Activated CD4-positive, alpha-beta T cell treated with anti-CD3 and anti-CD28 coated beads, Interleukin-2, amount 10 ng/mL, durations not matched to agents 24 days and 14 days (primary cell): ENCODE measurements around the gene FGF4. TPM values are rescaled to one million over a fixed set of nuclear protein-coding genes. Genes with fewer than 3 reads are reported as not detected.
"Not testable (repeated sequence)": the region's sequence is repeated elsewhere in the genome, so short reads cannot be mapped to it uniquely, and the experiment has no call there.

ENCODE experiments used
- DNase-seq: peaks from one replicate; pipeline ENCODE4 v3.0.0; 2022
- H3K27ac Mint-ChIP-seq: one replicate; pipeline ENCODE4 v1.8.0; 2022; ENCODE audit warnings: mild to moderate bottlenecking, mixed read lengths
- H3K27me3 Mint-ChIP-seq: one replicate; pipeline ENCODE4 v1.8.0; 2022; ENCODE audit warnings: mixed read lengths
- H3K36me3 Mint-ChIP-seq: one replicate; pipeline ENCODE4 v1.8.0; 2022; ENCODE audit warnings: low read depth, mild to moderate bottlenecking, mixed read lengths
- H3K4me1 Mint-ChIP-seq: one replicate; pipeline ENCODE4 v1.8.0; 2021; ENCODE audit warnings: mixed read lengths
- H3K4me3 Mint-ChIP-seq: one replicate; pipeline ENCODE4 v1.8.0; 2022; ENCODE audit warnings: mild to moderate bottlenecking, moderate library complexity, mixed read lengths
- H3K9me3 Mint-ChIP-seq: one replicate; pipeline ENCODE4 v1.8.0; 2021; ENCODE audit warnings: mixed read lengths
- intact Hi-C: fragments of 100-400 bp; cut with micrococcal nuclease; formaldehyde crosslinking; loops from one replicate; pipeline ENCODE4 v1.15.1; 2023
- total RNA-seq: library from RNA; stranded (reverse); gene quantifications from 2 replicates; pipeline ENCODE4 v1.2.3, GENCODE V29; 2022

FGF4 gene
- total RNA-seq, 1 donor from 2014 or later = not detected

DNA sequence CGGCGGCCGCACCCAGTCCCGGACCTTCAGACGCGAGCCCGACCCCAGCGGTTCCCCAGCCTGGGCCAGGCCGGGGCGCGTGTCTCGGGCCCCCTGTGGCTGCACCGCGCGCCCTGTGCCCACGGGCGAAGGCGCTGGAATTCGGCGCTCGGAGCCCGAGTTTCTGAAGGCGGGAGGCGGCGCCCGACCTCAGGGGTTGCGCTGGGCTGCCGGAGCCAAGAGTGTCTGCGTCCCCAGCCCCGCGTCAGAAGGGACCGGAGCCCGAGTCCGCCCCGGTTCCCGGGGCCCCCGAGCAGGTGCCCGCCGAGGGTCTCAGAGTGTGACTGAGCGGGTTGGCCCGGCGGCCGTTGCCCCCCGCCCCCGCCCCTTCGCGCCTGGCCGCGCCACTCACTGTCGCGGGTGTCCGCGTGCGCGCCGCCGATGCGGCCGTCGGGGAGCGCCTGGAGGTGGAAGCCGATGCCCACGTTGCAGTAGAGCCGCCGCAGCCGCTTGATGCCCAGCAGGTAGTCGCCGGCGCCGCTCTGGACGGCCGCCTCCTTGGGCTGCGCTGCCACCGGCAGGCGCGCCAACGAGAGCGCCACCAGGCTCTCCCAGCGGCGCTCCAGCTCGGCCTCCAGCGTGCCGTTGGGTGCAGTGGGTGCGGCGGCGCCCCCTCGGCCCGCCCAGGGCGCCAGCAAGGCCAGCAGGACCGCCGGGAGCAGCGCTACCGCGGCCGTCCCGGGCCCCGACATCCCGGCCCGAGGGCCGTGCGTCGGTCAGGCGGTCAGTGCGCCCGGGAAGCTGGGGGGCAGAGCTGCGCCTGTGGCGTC, 583 bp downstream of the FGF4 start:
- H3K36me3 Mint-ChIP-seq = no peaks in the 10 kb centered on the region
- H3K4me3 Mint-ChIP-seq = no peak overlapping the region
- peaks cover 49% of the 10 kb centered on the region for H3K27me3 Mint-ChIP-seq
- intact Hi-C loops = loop anchor here (2.0 kb wide), 1 partner anchor 72 kb away; no protein-coding TSS in a partner anchor
- H3K4me1 Mint-ChIP-seq = no peaks in the 10 kb centered on the region
- DNase-seq = no peak
- no peak overlapping the region for H3K27ac Mint-ChIP-seq
- H3K9me3 Mint-ChIP-seq = no peaks in the 10 kb centered on the region

DNA sequence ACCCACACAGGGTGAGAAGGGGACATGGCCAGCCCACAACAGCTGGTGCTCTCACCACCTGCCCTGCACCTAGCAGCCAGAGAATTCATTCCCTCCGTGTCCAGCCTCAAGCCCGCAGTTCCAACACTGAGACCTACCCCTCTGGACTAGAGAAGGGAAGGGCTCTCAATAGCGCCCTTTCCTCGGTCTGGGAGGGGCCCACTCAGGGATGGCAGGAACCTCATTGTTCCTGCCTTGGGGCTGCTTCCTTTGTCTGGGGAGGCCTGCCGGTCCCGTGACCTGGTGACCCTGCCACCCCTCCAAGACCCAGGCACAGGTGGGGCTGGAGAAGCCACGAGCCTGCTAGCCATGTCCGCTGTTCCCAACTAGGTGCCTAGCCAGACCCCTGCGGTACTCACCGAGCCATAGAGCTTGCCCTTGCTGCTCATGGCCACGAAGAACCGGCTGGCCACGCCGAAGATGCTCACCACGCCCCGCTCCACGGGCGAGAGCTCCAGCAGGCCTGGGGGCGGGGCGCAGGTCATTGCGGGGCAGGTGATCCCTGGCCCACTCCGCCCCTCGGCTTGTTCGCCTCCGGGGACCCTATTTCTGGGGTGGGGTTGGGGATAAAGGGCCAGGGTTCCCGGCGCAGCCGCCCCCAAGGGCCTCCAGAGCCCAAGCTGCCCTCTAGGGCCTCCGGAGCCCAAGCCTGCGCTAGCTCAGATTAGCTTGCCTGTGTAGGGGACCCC, 1.4 kb downstream of the FGF4 start:
- intact Hi-C loops = loop anchor here (2.0 kb wide), 1 partner anchor 71 kb away; no protein-coding TSS in a partner anchor
- DNase-seq = no peak
- H3K4me3 Mint-ChIP-seq = no peak overlapping the region
- H3K27me3 Mint-ChIP-seq = peaks cover 48% of the 10 kb centered on the region
- H3K4me1 Mint-ChIP-seq = no peaks in the 10 kb centered on the region
- H3K36me3 Mint-ChIP-seq = no peaks in the 10 kb centered on the region
- H3K9me3 Mint-ChIP-seq = no peaks in the 10 kb centered on the region
- H3K27ac Mint-ChIP-seq = no peak overlapping the region

DNA sequence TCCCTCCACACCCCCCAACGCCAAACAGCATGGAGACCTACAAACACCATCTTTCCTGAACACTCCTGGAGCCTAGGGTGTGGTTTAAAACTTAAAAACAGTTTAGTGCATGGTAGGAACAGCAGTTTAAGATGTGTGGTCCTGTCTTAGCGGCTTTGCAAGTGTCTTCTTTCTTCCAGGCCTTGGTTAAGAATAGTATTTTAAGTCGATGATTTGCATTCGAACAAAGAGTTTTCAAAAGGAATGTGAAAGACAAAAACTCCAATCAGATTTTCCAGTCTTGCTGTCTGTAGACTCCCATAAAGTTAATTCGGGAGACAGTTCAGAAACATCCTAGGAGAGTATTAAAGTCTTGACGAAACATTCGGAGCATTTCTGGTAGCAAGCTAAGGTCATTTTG, 3.7 kb downstream of the FGF4 start:
- intact Hi-C loops = no loop called here
- peaks cover 40% of the 10 kb centered on the region for H3K27me3 Mint-ChIP-seq
- no peak overlapping the region for H3K27ac Mint-ChIP-seq
- no peak overlapping the region for H3K4me3 Mint-ChIP-seq
- no peaks in the 10 kb centered on the region for H3K9me3 Mint-ChIP-seq
- no peaks in the 10 kb centered on the region for H3K36me3 Mint-ChIP-seq
- no peaks in the 10 kb centered on the region for H3K4me1 Mint-ChIP-seq
- DNase-seq = no peak

DNA sequence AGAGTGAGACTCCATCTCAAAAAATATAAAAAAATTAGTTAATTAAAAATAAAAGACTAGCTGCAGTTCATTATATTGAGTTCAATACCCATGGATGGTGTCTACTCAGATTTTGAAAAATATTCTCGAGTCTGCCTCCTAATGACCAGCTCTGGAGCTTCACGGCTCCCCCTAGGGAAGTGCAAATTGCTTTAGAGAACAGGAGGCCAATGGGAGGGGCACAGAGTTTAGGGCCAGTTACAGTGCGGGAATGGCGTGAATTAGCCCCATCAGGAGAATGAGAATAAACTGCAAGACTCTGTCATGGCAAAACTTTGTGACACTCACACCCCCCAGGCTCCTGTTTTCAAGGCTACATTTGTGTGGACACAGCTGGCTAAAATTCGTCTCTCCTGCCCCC, 4.6 kb downstream of the FGF4 start:
- Mint-ChIP-seq H3K36me3 (no peaks in the 10 kb centered on the region), H3K27me3 (peaks cover 34% of the 10 kb centered on the region), H3K4me1 (no peaks in the 10 kb centered on the region), H3K27ac (no peak overlapping the region), H3K9me3 (no peaks in the 10 kb centered on the region), H3K4me3 (no peak overlapping the region)
- intact Hi-C loops = no loop called here
- no peak for DNase-seq

DNA sequence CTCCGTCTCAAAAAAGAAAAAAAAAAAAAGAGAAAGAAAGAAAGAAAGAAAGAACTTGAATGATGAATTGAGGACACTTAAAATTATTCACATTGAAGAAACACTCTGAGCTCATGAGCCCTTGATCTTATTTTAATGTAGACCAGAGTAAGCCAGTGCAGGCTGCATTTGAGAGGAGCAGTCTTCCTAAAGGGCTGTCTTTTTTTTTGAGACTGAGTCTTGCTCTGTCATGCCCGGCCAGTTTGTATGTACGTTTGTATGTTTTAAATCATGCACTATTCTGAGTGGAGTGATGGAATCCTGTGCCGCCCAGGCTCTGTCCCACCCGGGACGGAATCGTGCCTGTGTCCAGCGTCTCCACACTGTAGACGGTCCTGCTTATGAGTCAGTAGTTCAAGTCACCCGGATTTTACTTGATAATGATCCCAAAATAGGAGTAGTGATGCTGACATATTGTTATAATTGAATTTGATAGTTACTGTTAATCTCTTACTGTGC, 9.6 kb downstream of the FGF4 start:
- intact Hi-C loops = no loop called here
- Mint-ChIP-seq H3K36me3 (no peaks in the 10 kb centered on the region), H3K27me3 (peaks cover 3% of the 10 kb centered on the region), H3K4me1 (no peaks in the 10 kb centered on the region), H3K27ac (no peak overlapping the region), H3K9me3 (no peaks in the 10 kb centered on the region), H3K4me3 (no peak overlapping the region)
- DNase-seq = no peak

DNA sequence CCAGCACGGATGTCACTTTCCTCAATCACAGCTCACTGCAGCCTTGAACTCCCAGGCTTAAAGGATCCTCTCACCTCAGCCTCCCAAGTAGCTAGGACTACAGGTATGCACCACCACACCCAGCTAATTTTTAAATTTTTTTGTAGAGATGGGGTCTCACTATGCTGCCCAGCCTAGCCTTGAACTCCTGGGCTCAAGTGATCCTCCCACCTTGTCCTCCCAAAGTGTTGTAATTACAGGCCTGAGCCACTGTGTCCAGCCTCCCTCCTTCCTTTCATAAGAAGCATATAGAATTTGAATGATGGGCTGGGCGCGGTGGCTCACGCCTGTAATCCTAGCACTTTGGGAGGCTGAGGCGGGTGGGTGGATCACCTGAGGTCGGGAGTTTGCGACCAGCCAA, 10.2 kb downstream of the FGF4 start:
- H3K9me3 Mint-ChIP-seq, H3K27me3 Mint-ChIP-seq, DNase-seq, intact Hi-C loops, H3K36me3 Mint-ChIP-seq, H3K27ac Mint-ChIP-seq, H3K4me3 Mint-ChIP-seq, H3K4me1 Mint-ChIP-seq: not testable (repeated sequence)

DNA sequence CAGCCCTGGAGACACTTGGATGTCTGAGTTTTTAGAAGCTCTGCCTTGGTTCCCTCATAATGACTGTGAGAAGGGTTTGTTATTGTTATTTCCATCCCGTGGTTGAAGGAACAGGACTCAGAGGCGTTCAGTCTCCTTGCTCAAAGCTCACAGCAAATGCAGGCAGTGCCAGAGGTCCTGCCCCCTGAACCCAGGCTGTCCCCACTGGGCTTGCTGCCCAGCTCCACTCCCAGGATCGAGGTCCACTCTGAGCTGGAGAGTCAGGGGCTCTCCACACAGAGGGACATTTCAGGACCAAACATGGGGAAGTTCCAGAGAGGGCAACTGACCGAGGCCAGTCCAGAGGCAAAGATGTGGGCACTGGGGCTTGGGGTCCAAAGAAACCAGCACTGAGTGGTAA, 14.8 kb downstream of the FGF4 start:
- intact Hi-C loops = no loop called here
- no peak for DNase-seq
- no peaks in the 10 kb centered on the region for H3K36me3 Mint-ChIP-seq
- H3K4me3 Mint-ChIP-seq = no peak overlapping the region
- H3K4me1 Mint-ChIP-seq = no peaks in the 10 kb centered on the region
- H3K9me3 Mint-ChIP-seq = peaks cover 3% of the 10 kb centered on the region
- no peak overlapping the region for H3K27ac Mint-ChIP-seq
- H3K27me3 Mint-ChIP-seq = no peaks in the 10 kb centered on the region

DNA sequence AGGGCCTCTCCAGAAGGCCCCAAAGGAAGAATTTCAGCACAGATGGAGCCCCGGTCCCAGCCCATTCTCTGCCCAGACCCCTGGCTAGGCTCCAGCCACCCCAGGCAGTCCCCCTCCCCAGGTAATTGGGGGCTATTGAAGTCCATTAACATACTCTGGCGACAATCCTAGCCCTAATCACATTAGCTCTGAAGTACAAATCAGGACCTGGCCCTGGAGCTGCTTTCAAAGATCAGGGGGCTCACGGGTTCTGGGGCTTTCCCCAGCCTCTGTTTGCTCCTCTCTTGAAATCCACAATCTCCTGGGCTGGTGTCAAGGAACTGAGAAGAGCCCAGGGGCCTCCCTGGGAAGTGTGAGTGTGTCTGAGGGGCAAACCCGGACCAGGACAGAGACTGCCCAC, 22.3 kb downstream of the FGF4 start:
- no peaks in the 10 kb centered on the region for H3K4me1 Mint-ChIP-seq
- no peaks in the 10 kb centered on the region for H3K27me3 Mint-ChIP-seq
- intact Hi-C loops = no loop called here
- no peak overlapping the region for H3K4me3 Mint-ChIP-seq
- no peaks in the 10 kb centered on the region for H3K9me3 Mint-ChIP-seq
- H3K36me3 Mint-ChIP-seq = no peaks in the 10 kb centered on the region
- DNase-seq = no peak
- no peak overlapping the region for H3K27ac Mint-ChIP-seq

DNA sequence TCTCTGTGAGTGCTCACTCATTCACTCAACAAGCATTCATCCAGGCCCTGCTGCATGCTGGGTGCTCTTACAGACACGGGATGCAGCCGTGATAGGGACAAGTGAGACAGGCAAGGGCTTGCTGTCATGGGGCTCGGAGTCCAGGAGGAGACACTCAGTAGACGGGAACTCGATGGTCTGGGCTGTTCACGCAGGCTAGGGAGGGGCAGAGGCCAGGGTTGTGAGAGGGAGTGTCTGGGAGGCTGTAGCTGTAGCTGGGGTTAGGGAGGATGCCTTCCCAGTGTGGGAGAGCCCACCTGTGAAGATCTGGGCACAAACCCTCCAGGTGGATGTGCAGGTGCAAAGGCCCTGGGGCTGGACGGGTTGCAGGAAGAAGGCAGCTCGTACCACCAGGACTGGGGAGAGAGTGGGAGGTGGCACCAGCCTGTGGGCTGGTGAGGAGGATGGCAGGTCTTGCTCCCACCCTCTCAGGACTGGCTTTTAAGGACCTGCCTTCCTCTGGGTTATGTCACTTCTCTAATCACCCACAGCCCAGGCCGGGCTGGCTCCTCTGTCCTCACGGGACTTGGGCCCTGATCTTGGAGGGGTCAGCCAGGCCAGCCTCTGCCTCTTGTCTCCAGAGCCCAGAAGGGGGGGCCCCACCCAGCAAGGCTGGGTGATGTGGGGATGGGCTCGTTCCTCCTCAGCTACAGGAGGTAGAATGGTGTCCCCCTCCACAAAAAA, 24.1 kb downstream of the FGF4 start:
- Mint-ChIP-seq H3K4me3 (no peak overlapping the region), H3K4me1 (no peaks in the 10 kb centered on the region), H3K36me3 (no peaks in the 10 kb centered on the region), H3K9me3 (no peaks in the 10 kb centered on the region), H3K27me3 (no peaks in the 10 kb centered on the region), H3K27ac (no peak overlapping the region)
- intact Hi-C loops = no loop called here
- no peak for DNase-seq

DNA sequence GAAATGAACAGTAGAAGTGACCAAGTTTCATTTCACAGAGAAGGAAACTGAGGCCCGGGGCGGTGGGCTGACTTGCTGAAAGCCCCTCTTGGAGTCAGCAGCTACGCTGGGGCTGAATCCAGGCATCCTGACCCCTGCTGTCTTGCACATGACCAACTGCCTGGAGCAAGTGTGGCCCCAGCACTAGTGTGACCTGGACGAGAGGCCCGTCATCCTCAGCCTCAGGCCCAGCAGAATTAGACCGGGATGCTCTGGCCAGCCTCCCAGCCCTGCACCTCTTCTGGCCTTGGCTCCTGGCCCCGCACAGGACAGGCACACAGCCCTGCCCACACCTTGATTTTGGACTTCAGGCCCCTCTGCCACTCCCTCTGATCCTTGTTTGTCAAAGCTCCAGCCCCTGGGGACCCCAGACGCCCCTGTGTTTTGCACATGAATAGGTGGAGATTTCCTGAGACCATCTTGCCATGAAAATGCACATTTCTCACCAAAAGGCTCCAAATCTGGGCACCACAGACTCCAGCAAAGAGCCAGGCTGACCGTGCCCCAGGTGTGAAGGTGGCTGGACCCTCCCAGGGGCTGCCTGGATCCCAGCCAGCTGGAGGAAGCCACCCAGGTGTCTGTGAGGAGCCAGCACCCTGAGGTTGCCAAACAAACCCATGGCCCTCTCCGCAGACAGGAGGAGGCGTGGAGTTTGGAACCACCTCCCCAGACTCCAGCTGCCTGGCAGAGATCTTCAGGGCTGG, 24.9 kb downstream of the FGF4 start:
- no peaks in the 10 kb centered on the region for H3K36me3 Mint-ChIP-seq
- H3K9me3 Mint-ChIP-seq = no peaks in the 10 kb centered on the region
- intact Hi-C loops = no loop called here
- H3K27ac Mint-ChIP-seq = no peak overlapping the region
- H3K27me3 Mint-ChIP-seq = no peaks in the 10 kb centered on the region
- DNase-seq = no peak
- no peaks in the 10 kb centered on the region for H3K4me1 Mint-ChIP-seq
- no peak overlapping the region for H3K4me3 Mint-ChIP-seq

DNA sequence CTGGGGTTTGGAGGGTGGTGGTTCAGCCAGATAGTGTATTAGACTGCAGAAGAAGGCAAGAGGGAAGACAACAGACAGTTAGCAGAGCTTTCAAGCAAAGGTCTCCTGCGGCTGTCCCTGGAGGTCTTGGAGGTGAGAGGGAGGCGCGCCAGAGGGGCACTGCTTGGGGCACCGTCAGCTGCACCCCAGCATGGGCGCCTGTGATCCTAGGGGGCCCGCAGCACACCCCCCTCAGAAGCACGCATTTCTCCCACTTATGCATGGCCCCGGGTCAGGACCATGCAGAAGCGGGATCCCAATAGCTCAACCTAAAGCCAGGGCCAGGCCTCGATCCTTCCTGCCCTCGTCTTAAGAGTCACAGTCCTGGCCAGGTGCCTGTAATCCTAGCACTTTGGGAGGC, 26.5 kb downstream of the FGF4 start:
- Mint-ChIP-seq H3K27ac (no peak overlapping the region), H3K36me3 (no peaks in the 10 kb centered on the region), H3K4me1 (no peaks in the 10 kb centered on the region), H3K27me3 (no peaks in the 10 kb centered on the region), H3K4me3 (no peak overlapping the region), H3K9me3 (no peaks in the 10 kb centered on the region)
- no peak for DNase-seq
- intact Hi-C loops = no loop called here

DNA sequence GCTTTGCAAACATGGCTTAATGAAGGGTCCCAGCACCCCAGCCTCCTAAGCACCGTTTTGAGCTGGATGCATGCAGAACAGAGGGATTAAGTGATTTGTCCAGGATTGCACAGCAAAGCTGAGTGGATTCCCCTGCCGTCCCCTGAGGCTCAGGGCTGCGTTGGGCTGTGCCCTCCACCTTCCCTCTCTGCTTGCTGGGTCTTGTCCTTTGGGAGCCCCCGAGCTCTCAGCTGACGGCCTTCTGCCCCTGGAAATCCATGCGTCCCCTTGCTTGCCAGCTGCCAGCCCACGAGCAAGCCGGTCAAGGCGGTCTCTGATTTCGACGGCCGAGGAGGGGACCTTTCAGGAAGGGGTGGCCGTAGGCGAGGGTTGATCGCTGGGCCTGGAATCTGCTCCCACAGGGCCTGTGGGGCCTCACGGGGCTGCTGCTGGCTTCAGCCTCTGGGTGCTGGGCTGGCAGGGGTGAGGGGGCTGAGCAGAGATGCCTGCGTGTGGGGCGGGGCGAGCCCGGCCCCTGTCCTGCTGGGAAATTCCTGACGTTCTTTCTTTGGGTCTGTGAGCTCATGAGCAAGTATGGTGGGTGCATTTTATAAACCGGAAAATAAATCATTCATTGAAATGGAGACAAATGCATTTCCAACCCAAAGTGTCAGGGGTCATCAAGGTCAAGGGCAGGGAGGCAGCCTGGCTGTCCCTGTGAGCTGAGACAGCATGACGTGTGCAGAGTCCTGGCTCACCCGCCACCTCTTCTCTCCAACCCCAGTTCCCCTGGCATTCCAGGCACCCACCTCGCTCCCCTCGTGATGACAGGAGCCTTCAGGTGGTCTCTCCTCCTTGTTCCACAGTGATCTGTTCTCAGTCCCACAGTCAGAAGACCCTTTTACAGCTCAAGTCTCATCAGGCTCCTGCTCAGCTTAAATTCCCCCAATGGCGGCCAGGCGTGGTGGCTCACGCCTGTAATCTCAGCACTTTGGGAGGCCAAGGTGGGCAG, 28.1 kb downstream of the FGF4 start:
- no peak for DNase-seq
- no peak overlapping the region for H3K4me3 Mint-ChIP-seq
- intact Hi-C loops = no loop called here
- H3K36me3 Mint-ChIP-seq = no peaks in the 10 kb centered on the region
- H3K27ac Mint-ChIP-seq = no peak overlapping the region
- no peaks in the 10 kb centered on the region for H3K27me3 Mint-ChIP-seq
- H3K9me3 Mint-ChIP-seq = no peaks in the 10 kb centered on the region
- H3K4me1 Mint-ChIP-seq = no peaks in the 10 kb centered on the region

DNA sequence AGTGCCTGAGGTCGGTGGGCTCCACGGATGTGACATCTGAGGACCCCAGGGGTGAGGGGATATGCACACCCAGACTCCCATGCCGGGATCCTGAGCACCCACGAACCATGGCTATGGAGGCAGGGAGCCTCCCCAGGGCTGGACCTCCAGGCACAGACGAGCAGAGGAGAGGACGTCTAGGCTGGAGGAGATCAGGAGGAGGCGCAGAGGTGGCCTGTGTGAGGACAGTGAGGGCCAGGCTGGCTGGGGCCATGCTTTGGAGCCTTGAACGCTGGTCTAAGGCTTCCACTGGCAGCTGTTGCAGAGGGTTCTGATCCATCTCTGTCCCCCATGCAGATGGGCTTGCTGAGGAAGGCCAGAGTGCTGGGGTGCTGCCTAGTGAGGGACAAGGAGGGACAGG, 29.0 kb downstream of the FGF4 start:
- Mint-ChIP-seq H3K27me3 (no peaks in the 10 kb centered on the region), H3K27ac (no peak overlapping the region), H3K36me3 (no peaks in the 10 kb centered on the region), H3K4me1 (no peaks in the 10 kb centered on the region), H3K4me3 (no peak overlapping the region), H3K9me3 (no peaks in the 10 kb centered on the region)
- intact Hi-C loops = no loop called here
- no peak for DNase-seq
